GM12872 (cell line): Measurements from ENCODE around the gene CHMP6.

ENCODE experiments used
- CTCF ChIP-seq: IDR thresholded peaks from 3 replicates; pipeline ENCODE4 v1.5.1; 2011; ENCODE audit warnings: low read depth, mild to moderate bottlenecking, low read length, moderate library complexity; ENCODE audit not compliant: insufficient read depth

The CHMP6 gene

GRCh38 chr17:81016575-81016974, 24.9 kb downstream of the CHMP6 start:
- no peak for TF ChIP-seq CTCF

- no peak for TF ChIP-seq CTCF
Observed at GRCh38 chr17:81018044-81018802, 26.6 kb downstream of the CHMP6 start.

DNA sequence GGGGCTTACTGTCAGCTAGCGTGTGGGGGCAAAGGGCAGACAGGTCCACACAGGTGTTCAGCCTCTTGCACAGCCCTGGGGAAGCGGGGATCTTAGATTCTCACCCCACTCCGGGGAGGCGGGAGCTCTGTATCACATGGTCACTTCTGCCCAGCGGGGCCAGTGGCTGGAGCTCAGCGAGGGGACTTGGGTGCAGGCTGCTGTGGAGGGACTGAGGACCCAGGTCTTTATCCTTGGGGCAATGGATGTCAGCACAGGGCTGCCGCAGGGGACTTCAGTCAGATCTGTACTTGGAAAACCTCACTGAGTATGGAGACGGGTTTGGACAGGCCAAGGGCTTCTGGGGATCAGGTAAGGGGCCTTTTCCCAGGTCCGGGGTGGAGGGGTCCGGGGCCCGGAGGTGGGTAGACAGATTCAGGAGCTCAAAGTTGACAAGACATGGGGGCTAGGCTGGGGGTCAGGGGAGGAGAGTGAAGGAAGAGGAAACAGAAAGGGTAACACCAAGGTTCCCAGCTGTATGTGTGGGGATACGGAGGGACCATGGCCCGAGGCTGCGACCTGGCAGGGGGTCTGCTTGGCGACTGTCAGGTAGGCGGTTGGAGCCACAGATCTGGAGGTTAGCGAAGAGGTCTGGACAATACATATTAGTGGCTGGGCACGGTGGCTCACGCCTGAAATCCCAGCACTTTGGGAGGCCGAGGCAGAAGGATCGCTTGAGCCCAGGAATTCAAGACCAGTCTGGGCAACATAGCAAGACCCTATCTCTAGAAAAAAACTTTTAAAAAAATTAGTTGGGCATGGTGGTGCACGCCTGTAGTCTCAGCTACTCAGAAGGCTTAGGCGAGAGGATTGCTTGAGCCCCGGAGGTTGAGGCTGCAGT, 28.2 kb downstream of the CHMP6 start:
- no peak for TF ChIP-seq CTCF

DNA sequence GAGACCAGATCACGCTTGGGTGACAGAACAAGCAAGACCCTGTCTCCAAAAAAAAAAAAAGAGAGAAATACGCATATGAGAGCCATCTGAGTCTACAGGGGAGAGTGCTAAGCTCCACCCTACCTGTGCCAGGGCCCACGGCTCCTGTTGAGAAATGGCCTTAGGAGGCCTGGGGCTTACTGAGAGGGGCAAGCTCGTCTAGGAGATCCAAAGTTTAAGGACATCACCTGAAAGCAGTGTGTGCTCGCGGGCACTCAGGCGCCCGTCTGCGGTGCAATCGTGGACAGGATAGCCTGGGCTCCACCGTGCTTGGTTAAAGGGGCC, 28.8 kb downstream of the CHMP6 start:
- TF ChIP-seq CTCF, result no peak

- TF ChIP-seq CTCF, result no peak
Observed at GRCh38 chr17:81020767-81021497, 29.3 kb downstream of the CHMP6 start.

- no peak for TF ChIP-seq CTCF
Observed at GRCh38 chr17:81021531-81022343, 30.1 kb downstream of the CHMP6 start.
